Uterus (tissue), 2 donors: Measurements from ENCODE around the gene PDGFB.

Experiments used
- CTCF ChIP-seq, 4 experiments: fragments of 200-600 bp in 2 of 4; fragments of 450-650 bp in 2 of 4; sonication (generic) in 2 of 4; IDR thresholded peaks; one replicate each; pipeline ENCODE4 v1.5.1; 2016 to 2019; ENCODE audit warnings: antibody characterized with exemption in 4 of 4, mild to moderate bottlenecking in 2 of 4, moderate library complexity in 1 of 4
- POLR2A ChIP-seq, 2 donors: fragments of 450-650 bp; IDR thresholded peaks; one replicate each; pipeline ENCODE4 v1.6.1; 2016; ENCODE audit warnings: antibody characterized with exemption in 2 of 2, mild to moderate bottlenecking in 1 of 2, moderate library complexity in 1 of 2

DNA sequence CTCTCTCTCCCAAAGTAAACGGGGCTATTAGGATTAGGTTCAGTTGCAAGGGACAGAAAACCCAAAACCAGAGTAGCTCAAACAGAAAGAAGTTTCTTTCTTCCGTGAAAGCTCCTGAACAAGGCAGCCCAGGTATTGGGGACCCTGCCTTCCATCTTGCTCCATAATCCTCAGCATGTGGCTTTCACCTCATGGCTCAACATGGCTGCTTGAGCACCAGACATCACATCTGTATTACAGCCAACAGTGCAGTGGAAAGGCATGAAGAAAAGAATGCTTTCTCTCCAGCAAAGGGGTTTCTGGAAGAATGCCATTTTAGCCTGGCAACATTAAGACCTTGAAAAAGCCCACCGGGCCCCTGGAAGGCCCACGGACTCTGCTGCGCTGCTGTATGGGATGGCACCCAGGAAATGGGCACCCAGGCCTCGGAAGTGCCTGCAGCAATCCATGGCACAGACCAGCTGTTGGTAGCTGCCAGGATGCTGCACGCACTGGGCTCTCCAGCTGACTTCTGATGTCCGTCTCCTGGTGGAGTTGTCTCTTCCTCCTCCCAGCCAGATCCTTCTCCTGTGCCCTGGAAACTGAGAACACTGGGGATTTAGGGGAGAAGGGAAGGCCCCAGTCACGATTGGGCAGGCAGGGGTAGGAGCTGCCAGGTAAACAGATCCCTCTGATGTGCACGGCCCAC, 22.6 kb downstream of the PDGFB start:
- TF ChIP-seq CTCF (IDR thresholded peaks at IDR 0.05): no peak
- no peak for TF ChIP-seq POLR2A (IDR thresholded peaks at IDR 0.05)
